Measurements from ENCODE around the gene ABCF2.

The ABCF2 gene

DNA sequence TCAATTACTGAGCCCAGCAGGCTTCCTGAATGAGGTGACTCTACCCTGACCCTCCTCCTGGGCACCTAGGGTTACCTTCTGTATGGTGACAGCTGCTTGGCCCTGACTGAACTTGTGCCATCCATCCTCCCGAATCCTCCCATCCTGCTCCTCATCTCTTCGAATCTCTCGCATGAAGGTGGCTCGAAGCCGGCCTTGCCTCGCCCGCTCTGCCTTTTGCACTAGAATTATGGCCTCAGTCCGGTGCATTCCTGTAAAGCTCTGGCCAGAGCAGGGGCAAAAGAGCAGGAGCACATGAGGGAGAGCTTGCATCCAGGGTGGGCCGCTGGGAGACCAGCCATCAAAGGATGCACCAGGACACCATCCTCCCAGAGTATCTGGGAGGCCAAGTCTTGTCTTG is 24.2 kb downstream of the ABCF2 start:
- H3K27me3 ChIP-seq (ENCODE audit: insufficient read depth, low read length) = peaks cover 75% of the 10 kb centered on the region
- H3K79me2 ChIP-seq (ENCODE audit: control insufficient read depth, insufficient read depth, low read length, unreplicated experiment) = no peaks in the 10 kb centered on the region
- no peaks in the 10 kb centered on the region for H3K36me3 ChIP-seq (ENCODE audit: insufficient read depth, low read length)
- no peaks in the 10 kb centered on the region for H3K4me1 ChIP-seq (ENCODE audit: control insufficient read depth, insufficient read depth, low read length, unreplicated experiment)
- H3K4me3 ChIP-seq (ENCODE audit: low read depth, low read length) = no peak overlapping the region
- no peak overlapping the region for H2AFZ ChIP-seq (ENCODE audit: low read length, unreplicated experiment)
- H3K27ac ChIP-seq (ENCODE audit: low read depth, low read length) = no peak overlapping the region

DNA sequence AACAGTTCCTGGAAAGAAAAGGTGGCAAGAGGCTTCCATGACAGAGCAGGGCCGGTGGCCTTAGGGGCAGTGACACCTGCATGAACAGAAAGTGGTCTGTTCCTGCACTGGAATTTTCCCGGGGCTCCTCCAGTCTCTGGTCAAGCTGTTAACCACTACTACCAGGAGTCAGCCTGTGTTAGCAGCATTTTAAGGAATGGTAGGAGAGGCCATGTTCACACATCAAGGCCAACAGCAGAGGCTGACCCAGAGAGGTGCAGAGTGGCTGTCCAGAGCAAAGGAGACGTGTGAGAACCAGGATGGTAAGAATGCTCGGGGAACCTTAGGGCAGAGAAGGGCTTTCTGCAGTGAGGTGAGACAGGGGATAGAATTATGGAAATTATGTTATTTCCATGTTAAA is 25.3 kb downstream of the ABCF2 start:
- no peak overlapping the region for H3K4me3 ChIP-seq (ENCODE audit: low read depth, low read length)
- no peak overlapping the region for H3K27ac ChIP-seq (ENCODE audit: low read depth, low read length)
- no peaks in the 10 kb centered on the region for H3K79me2 ChIP-seq (ENCODE audit: control insufficient read depth, insufficient read depth, low read length, unreplicated experiment)
- H3K27me3 ChIP-seq (ENCODE audit: insufficient read depth, low read length) = peaks cover 82% of the 10 kb centered on the region
- no peaks in the 10 kb centered on the region for H3K4me1 ChIP-seq (ENCODE audit: control insufficient read depth, insufficient read depth, low read length, unreplicated experiment)
- no peak overlapping the region for H2AFZ ChIP-seq (ENCODE audit: low read length, unreplicated experiment)
- H3K36me3 ChIP-seq (ENCODE audit: insufficient read depth, low read length) = no peaks in the 10 kb centered on the region

DNA sequence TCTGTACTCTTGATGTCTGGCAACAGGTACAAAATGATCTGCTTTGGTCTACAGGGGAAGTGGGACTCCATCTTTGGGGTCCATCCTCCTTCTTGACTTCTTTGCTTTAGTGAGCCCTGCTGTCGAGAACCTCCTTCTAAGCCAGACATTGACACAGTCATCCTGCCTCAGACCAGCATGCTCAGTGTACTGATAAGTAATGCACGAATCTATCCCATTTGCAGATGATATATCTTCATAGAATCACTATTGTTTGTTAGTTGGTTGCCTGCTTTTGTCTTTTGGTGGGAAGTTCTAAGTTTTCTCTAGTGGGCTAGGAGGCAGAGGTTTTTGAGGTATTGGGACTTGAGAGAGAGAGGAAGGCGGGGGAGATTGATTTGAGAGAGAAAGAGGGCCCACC is 25.7 kb downstream of the ABCF2 start:
- H3K27ac ChIP-seq (ENCODE audit: low read depth, low read length) = no peak overlapping the region
- H3K27me3 ChIP-seq (ENCODE audit: insufficient read depth, low read length) = peaks cover 84% of the 10 kb centered on the region
- no peaks in the 10 kb centered on the region for H3K36me3 ChIP-seq (ENCODE audit: insufficient read depth, low read length)
- no peak overlapping the region for H2AFZ ChIP-seq (ENCODE audit: low read length, unreplicated experiment)
- H3K4me3 ChIP-seq (ENCODE audit: low read depth, low read length) = no peak overlapping the region
- H3K79me2 ChIP-seq (ENCODE audit: control insufficient read depth, insufficient read depth, low read length, unreplicated experiment) = no peaks in the 10 kb centered on the region
- no peaks in the 10 kb centered on the region for H3K4me1 ChIP-seq (ENCODE audit: control insufficient read depth, insufficient read depth, low read length, unreplicated experiment)

DNA sequence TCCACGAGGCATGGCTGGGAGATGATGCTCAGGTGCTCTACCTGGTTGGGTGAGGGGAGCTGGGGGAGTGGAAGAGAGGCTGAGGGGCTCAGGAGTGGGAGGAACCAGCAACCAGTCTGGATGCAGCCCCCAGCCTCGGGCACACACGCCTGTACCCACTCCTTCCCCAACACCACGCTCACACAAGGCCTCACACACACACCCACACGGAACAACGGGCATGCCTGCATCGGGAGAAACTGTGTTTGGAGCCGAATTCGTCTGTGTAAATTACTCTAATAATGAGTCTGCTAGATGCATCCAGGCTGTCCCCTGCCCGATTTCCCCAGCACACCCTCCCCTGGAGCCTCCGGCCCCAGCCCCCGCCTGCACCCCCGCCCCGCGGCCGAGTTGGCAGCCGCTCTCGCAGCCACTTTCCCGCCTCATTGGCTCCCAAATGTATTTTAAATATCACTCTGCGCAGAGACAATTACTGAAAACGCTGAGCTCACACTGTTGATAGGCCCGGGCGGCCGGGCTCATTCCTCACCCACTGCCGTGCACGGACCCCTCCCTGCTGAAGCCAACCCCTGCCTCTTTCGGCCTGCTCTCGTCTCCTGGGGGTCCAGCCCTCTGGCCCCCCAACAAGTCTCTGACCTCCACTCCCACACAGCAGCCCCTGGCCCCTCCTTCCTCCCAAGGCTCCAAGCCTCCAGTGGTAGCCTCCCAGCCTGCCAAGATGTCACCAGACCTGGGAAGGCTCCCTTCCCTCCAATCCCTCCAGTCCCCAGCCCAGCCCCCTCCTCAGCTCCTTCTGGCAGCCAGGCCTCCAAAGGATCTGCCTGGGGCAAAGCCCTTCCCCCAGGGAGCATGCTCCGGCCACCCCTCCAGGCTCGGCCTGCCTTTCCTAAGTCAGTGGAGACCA is 27.8 kb downstream of the ABCF2 start:
- Histone ChIP-seq H3K27ac (ENCODE audit: low read depth, low read length) (no peak overlapping the region), H2AFZ (ENCODE audit: low read length, unreplicated experiment) (no peak overlapping the region), H3K27me3 (ENCODE audit: insufficient read depth, low read length) (peaks cover 88% of the 10 kb centered on the region), H3K36me3 (ENCODE audit: insufficient read depth, low read length) (no peaks in the 10 kb centered on the region), H3K79me2 (ENCODE audit: control insufficient read depth, insufficient read depth, low read length, unreplicated experiment) (no peaks in the 10 kb centered on the region), H3K4me1 (ENCODE audit: control insufficient read depth, insufficient read depth, low read length, unreplicated experiment) (no peaks in the 10 kb centered on the region), H3K4me3 (ENCODE audit: low read depth, low read length) (no peak overlapping the region)

DNA sequence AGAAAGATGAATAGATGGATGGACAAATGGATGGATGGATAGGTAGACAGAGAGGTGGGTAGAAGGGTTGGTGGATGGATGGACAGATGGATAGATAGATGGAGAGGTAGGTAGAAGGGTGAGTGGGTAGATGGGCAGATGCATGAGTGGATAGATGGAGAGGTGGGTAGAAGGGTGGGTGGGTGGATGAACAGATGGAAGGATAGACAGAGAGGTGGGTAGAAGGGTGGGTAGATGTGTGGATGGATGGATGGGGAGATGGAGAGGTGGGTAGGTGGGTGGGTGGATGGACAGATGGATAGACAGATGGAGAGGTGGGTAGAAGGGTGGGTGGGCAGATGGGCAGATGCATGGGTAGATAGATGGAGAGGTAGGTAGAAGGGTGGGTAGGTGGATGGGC is 29.1 kb downstream of the ABCF2 start:
- Histone ChIP-seq H3K4me1 (ENCODE audit: control insufficient read depth, insufficient read depth, low read length, unreplicated experiment) (no peaks in the 10 kb centered on the region), H3K79me2 (ENCODE audit: control insufficient read depth, insufficient read depth, low read length, unreplicated experiment) (no peaks in the 10 kb centered on the region), H2AFZ (ENCODE audit: low read length, unreplicated experiment) (no peak overlapping the region), H3K36me3 (ENCODE audit: insufficient read depth, low read length) (no peaks in the 10 kb centered on the region), H3K4me3 (ENCODE audit: low read depth, low read length) (no peak overlapping the region), H3K27me3 (ENCODE audit: insufficient read depth, low read length) (peaks cover 79% of the 10 kb centered on the region), H3K27ac (ENCODE audit: low read depth, low read length) (no peak overlapping the region)

DNA sequence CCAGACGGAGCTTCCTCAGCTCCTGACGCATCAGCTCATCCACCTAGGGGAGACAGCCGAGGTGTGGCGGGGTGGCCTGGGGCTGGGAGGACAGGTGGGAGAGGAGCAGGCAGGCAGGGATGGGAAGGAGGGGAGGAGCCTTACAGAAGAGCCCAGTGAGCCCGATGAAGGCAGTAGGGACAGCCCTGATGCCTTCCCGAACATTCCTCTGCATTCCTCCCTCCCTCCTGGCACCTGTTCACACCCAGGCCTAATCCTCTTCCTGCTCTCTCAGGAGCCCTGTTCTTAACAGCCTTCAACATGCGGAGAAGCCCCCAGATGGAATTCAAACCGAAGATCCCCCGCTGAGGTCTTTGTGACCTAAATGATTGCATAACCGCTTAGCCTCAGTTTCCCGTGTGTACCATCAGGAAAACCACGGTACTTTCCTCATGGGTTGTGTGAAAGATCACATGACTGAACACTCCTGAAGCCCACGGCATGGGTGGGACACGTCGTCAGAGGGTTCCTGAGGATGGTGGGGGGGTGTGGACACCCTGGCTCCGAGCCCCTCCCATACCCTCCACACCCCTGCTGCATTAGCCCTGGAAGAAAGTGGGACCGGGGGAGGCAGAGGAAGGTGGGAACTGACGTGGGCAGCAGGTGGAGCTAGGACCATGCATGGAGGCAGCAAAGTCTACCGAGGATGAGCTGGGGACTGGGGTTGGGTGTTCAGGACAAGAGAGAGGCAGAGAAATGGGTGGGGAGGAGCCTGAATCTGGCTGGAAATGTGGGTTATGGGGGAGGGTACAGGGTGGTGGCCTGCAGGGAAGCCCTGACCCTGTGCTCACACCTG is 31.2 kb downstream of the ABCF2 start:
- Histone ChIP-seq H3K4me3 (ENCODE audit: low read depth, low read length) (no peak overlapping the region), H2AFZ (ENCODE audit: low read length, unreplicated experiment) (no peak overlapping the region), H3K4me1 (ENCODE audit: control insufficient read depth, insufficient read depth, low read length, unreplicated experiment) (no peaks in the 10 kb centered on the region), H3K79me2 (ENCODE audit: control insufficient read depth, insufficient read depth, low read length, unreplicated experiment) (no peaks in the 10 kb centered on the region), H3K27ac (ENCODE audit: low read depth, low read length) (no peak overlapping the region), H3K27me3 (ENCODE audit: insufficient read depth, low read length) (peaks cover 83% of the 10 kb centered on the region), H3K36me3 (ENCODE audit: insufficient read depth, low read length) (no peaks in the 10 kb centered on the region)

DNA sequence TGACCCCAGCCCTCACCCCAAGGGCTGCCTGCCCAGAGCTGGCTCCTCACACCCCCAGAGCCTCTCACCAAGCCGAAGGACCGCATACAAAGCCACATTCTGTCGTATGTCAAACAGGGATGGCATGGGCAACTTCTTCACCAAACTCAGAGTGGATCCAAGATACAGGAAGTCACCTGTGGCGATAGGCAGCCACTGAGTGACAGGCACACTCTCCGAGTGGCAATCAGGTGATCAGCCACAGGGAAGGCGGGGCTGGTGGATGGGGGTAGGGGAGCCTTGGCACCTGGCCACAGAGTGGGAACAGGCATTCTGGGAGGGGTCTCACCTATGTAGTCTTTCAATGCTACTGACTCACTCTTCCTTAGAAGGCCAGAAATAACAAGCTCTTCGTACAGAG is 32.8 kb downstream of the ABCF2 start:
- Histone ChIP-seq H2AFZ (ENCODE audit: low read length, unreplicated experiment) (no peak overlapping the region), H3K4me3 (ENCODE audit: low read depth, low read length) (no peak overlapping the region), H3K27me3 (ENCODE audit: insufficient read depth, low read length) (peaks cover 85% of the 10 kb centered on the region), H3K27ac (ENCODE audit: low read depth, low read length) (no peak overlapping the region), H3K79me2 (ENCODE audit: control insufficient read depth, insufficient read depth, low read length, unreplicated experiment) (no peaks in the 10 kb centered on the region), H3K4me1 (ENCODE audit: control insufficient read depth, insufficient read depth, low read length, unreplicated experiment) (no peaks in the 10 kb centered on the region), H3K36me3 (ENCODE audit: insufficient read depth, low read length) (no peaks in the 10 kb centered on the region)

DNA sequence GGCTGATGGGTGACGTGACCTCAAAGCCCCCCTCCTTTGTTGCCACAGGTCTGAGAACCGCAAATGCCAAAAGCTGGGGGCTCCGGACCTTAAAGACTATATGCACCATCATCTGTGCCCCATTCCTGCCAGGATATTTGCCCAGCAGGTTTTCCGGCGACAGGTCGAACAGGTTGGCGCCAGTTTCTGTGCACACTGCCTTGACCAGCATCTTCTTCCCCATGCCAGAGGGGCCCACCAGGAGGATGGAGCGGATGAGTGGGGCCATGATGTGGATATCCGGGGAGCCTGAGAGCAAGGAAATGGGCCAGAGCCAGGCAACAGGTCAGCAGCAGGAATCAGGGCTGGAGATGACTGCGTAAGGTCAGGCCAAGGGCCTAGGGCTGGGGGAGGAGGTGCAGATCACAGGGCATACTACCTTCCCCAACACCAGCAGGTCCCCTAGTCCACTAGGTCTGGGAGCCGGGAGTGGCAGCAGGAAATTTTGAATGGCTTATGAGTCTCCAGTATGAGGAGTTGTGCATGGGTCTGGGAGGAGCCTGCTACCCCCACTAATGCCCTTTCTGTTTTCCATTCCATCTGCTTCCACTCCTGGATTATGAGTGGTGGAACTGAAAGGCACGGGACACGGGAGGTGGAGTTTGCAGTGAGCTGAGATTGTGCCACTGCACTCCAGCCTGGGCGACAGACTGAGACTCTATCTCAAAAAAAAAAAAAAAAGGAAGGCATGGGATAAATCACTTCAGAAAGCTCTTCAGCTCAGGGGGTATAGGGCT is 33.6 kb downstream of the ABCF2 start:
- Histone ChIP-seq H3K4me3 (ENCODE audit: low read depth, low read length) (no peak overlapping the region), H3K4me1 (ENCODE audit: control insufficient read depth, insufficient read depth, low read length, unreplicated experiment) (no peaks in the 10 kb centered on the region), H3K27me3 (ENCODE audit: insufficient read depth, low read length) (peaks cover 84% of the 10 kb centered on the region), H3K36me3 (ENCODE audit: insufficient read depth, low read length) (no peaks in the 10 kb centered on the region), H3K79me2 (ENCODE audit: control insufficient read depth, insufficient read depth, low read length, unreplicated experiment) (no peaks in the 10 kb centered on the region), H2AFZ (ENCODE audit: low read length, unreplicated experiment) (no peak overlapping the region), H3K27ac (ENCODE audit: low read depth, low read length) (no peak overlapping the region)

DNA sequence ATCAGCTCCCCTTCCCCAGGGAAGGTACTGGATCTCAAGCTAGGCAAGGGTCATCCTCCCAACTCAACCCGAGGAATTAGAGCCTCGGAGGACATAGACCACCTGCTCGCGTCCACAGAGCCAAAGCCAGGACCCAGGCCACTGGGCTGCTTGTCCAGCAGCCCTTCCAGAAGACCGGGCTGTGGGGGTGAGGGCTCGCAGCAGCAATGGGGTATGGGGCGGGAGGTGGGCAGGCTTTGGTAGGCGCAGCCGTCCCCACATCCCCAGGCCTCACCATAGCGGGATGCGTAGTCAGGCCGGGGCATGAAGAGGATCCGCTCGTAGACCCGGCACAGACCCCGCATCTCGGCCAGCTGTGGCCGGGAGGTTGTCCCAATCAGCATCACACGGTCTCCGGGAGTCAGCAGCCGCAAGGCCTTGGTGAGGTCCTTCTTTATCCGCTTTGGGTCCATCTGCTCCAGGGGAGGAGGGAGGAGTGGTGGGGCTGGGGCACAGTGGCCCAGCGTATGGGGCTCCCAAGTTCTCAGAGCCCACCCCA is 34.9 kb downstream of the ABCF2 start:
- Histone ChIP-seq H3K36me3 (ENCODE audit: insufficient read depth, low read length) (no peaks in the 10 kb centered on the region), H3K4me3 (ENCODE audit: low read depth, low read length) (no peak overlapping the region), H2AFZ (ENCODE audit: low read length, unreplicated experiment) (no peak overlapping the region), H3K27ac (ENCODE audit: low read depth, low read length) (no peak overlapping the region), H3K79me2 (ENCODE audit: control insufficient read depth, insufficient read depth, low read length, unreplicated experiment) (no peaks in the 10 kb centered on the region), H3K4me1 (ENCODE audit: control insufficient read depth, insufficient read depth, low read length, unreplicated experiment) (no peaks in the 10 kb centered on the region), H3K27me3 (ENCODE audit: insufficient read depth, low read length) (peaks cover 79% of the 10 kb centered on the region)

DNA sequence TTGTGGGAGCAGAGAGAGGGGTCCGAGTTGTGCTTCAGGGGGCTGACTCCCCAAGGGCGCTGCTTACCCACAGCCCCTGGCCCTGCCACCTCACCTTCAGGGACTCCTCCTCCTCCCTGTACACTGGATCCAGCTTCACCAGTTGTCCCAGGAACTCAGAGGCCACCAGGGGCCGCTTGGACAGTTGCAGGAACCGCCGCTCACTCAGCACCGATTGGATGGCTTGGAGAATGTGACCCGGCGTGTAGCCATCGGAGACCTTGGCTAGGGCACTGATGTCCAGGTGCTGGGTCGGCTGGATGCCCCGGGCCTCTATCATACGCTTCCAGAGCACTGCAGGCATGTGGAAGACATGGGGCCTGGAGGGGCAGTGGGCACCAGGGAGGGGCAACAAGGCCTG is 35.5 kb downstream of the ABCF2 start:
- Histone ChIP-seq H3K27me3 (ENCODE audit: insufficient read depth, low read length) (peaks cover 75% of the 10 kb centered on the region), H3K79me2 (ENCODE audit: control insufficient read depth, insufficient read depth, low read length, unreplicated experiment) (no peaks in the 10 kb centered on the region), H3K4me3 (ENCODE audit: low read depth, low read length) (no peak overlapping the region), H2AFZ (ENCODE audit: low read length, unreplicated experiment) (no peak overlapping the region), H3K4me1 (ENCODE audit: control insufficient read depth, insufficient read depth, low read length, unreplicated experiment) (no peaks in the 10 kb centered on the region), H3K27ac (ENCODE audit: low read depth, low read length) (no peak overlapping the region), H3K36me3 (ENCODE audit: insufficient read depth, low read length) (no peaks in the 10 kb centered on the region)

Data from ACC112 (cell line).